Breast epithelium (tissue), 4 donors: ENCODE results near the gene SH3D19. TPM values are rescaled to one million over a fixed set of nuclear protein-coding genes. Genes with fewer than 3 reads are reported as not detected.

Experiments used
- DNase-seq, 2 donors: peaks; one replicate each; pipeline ENCODE4 v3.0.0-alpha.2; 2019; ENCODE audit warnings: low spot score in 2 of 2
- H3K27ac ChIP-seq, 2 donors: fragments of 200-600 bp; sonication (generic) in 1 of 2; one replicate each; pipeline ENCODE4 v1.5.1; 2016 to 2019; ENCODE audit warnings: mild to moderate bottlenecking in 1 of 2
- H3K27me3 ChIP-seq, 2 donors: fragments of 200-600 bp; sonication (generic) in 1 of 2; one replicate each; pipeline versions ENCODE4 v1.5.1 to v1.6.0; 2017 to 2019; ENCODE audit warnings: control low read depth in 1 of 2, mild to moderate bottlenecking in 1 of 2
- H3K36me3 ChIP-seq: fragments of 200-600 bp; one replicate; pipeline ENCODE4 v1.5.1; 2019
- H3K4me1 ChIP-seq, 2 donors: fragments of 200-600 bp; sonication (generic); one replicate each; pipeline ENCODE4 v1.5.1; 2016 to 2019; ENCODE audit warnings: control low read depth in 1 of 2
- H3K4me3 ChIP-seq, 3 donors: fragments of 200-600 bp; sonication (generic); 1 replicate in 2 of 3; 2 replicates in 1 of 3; pipeline ENCODE4 v1.5.1; 2016 to 2019; ENCODE audit warnings: mild to moderate bottlenecking in 3 of 3, moderate library complexity in 2 of 3
- H3K9me3 ChIP-seq, 2 donors: fragments of 200-600 bp; sonication (generic) in 1 of 2; one replicate each; pipeline ENCODE4 v1.5.1; 2016 to 2019; ENCODE audit warnings: control low read depth in 1 of 2
- CTCF ChIP-seq, 3 donors: fragments of 450-650 bp; IDR thresholded peaks; one replicate each; pipeline ENCODE4 v1.5.1; 2016 to 2017; ENCODE audit warnings: antibody characterized with exemption in 3 of 3, mild to moderate bottlenecking in 3 of 3, moderate library complexity in 3 of 3
- POLR2A ChIP-seq: fragments of 450-650 bp; IDR thresholded peaks from one replicate; pipeline ENCODE4 v1.6.1; 2016; ENCODE audit warnings: antibody characterized with exemption, mild to moderate bottlenecking, moderate library complexity
- POLR2AphosphoS5 ChIP-seq, 3 donors: sonication (generic); formaldehyde crosslinking; IDR thresholded peaks; one replicate each; pipeline ENCODE4 v1.6.1; 2017; ENCODE audit warnings: antibody characterized with exemption in 3 of 3
- intact Hi-C: fragments of 100-400 bp; cut with DNase I; formaldehyde crosslinking; loops from one replicate; pipeline ENCODE4 v1.15.1; 2023; ENCODE audit warnings: low total_unique reads
- total RNA-seq, 3 donors: library from RNA; depleted of rRNA; stranded (reverse); fragments of >200 nt; gene quantifications; one replicate each; pipeline ENCODE4 v1.1.0, GENCODE V29; 2016

SH3D19 gene
- total RNA-seq, result 100 to 1,000 TPM in 2 of 3 donors, 10 to 100 TPM in 1; 82.9 to 297 (median 113) TPM

GRCh38 chr4:151325111-151325948 is at the start of gene SH3D19:
Gene SH3D19, minus strand, starts transcription at chr4:151325605. Its CDS starts 253 bp downstream, at chr4:151325352.
- Histone ChIP-seq H3K36me3 (no peaks in the 10 kb centered on the region), H3K9me3 (no peaks in the 10 kb centered on the region), H3K27me3 (no peaks in the 10 kb centered on the region), H3K4me1 (no peaks in the 10 kb centered on the region), H3K27ac (peak within 1 kb of the TSS; percentile 94 to 95), H3K4me3 (peak within 1 kb of the TSS; percentile 70 to 86 (median 85))
- DNase-seq, result peak; percentile 63 to 69
- intact Hi-C loops, result no loop called here
- TF ChIP-seq POLR2A (peak; percentile 55), CTCF (IDR thresholded peaks at IDR 0.05) (peak in 1 of 3 donors; percentile 20), POLR2AphosphoS5 (IDR thresholded peaks at IDR 0.05) (peak; percentile 32 to 60 (median 32))

GRCh38 chr4:151362404-151363164 is 37.2 kb upstream of the SH3D19 start:
- Histone ChIP-seq H3K27me3 (no peaks in the 10 kb centered on the region), H3K4me1 (no peaks in the 10 kb centered on the region), H3K27ac (no peak overlapping the region), H3K9me3 (no peaks in the 10 kb centered on the region), H3K36me3 (no peaks in the 10 kb centered on the region), H3K4me3 (peak overlapping the region in 1 of 3 donors; percentile 11)
- TF ChIP-seq POLR2A (no peak), CTCF (IDR thresholded peaks at IDR 0.05) (peak; percentile 78 to 97 (median 93)), POLR2AphosphoS5 (IDR thresholded peaks at IDR 0.05) (peak in 1 of 3 donors; percentile 56)
- peak; percentile 76 to 82 for DNase-seq
- intact Hi-C loops, result no loop called here

- no peak for DNase-seq
- no peak for TF ChIP-seq POLR2A
- no peak for TF ChIP-seq POLR2AphosphoS5 (IDR thresholded peaks at IDR 0.05)
- no peak for TF ChIP-seq CTCF (IDR thresholded peaks at IDR 0.05)
- no peaks in the 10 kb centered on the region for H3K27me3 ChIP-seq
- no peak overlapping the region for H3K27ac ChIP-seq
- intact Hi-C loops, result no loop called here
- no peaks in the 10 kb centered on the region for H3K36me3 ChIP-seq
- H3K4me3 ChIP-seq, result no peak overlapping the region
- H3K4me1 ChIP-seq, result no peaks in the 10 kb centered on the region
- H3K9me3 ChIP-seq, result no peaks in the 10 kb centered on the region
Measured at GRCh38 chr4:151361966-151362365, 36.6 kb upstream of the SH3D19 start.

GRCh38 chr4:151361126-151361525 is 35.7 kb upstream of the SH3D19 start:
- no peaks in the 10 kb centered on the region for H3K27me3 ChIP-seq
- intact Hi-C loops, result no loop called here
- no peak overlapping the region for H3K4me3 ChIP-seq
- no peaks in the 10 kb centered on the region for H3K36me3 ChIP-seq
- no peaks in the 10 kb centered on the region for H3K4me1 ChIP-seq
- no peak for DNase-seq
- TF ChIP-seq POLR2A (no peak), POLR2AphosphoS5 (IDR thresholded peaks at IDR 0.05) (no peak), CTCF (IDR thresholded peaks at IDR 0.05) (no peak)
- no peak overlapping the region for H3K27ac ChIP-seq
- H3K9me3 ChIP-seq, result no peaks in the 10 kb centered on the region

GRCh38 chr4:151359576-151359975 is 34.2 kb upstream of the SH3D19 start:
- Histone ChIP-seq H3K4me3 (no peak overlapping the region), H3K9me3 (no peaks in the 10 kb centered on the region), H3K27me3 (no peaks in the 10 kb centered on the region), H3K4me1 (no peaks in the 10 kb centered on the region), H3K27ac (no peak overlapping the region), H3K36me3 (no peaks in the 10 kb centered on the region)
- intact Hi-C loops, result loop anchor here (5.0 kb wide), 1 partner anchor 237 kb away; no protein-coding TSS in a partner anchor
- TF ChIP-seq POLR2AphosphoS5 (IDR thresholded peaks at IDR 0.05) (no peak), POLR2A (no peak), CTCF (IDR thresholded peaks at IDR 0.05) (no peak)
- DNase-seq, result no peak
